ENCODE measurements around the gene GDI1. TPM values are rescaled to one million over a fixed set of nuclear protein-coding genes. Genes with fewer than 3 reads are reported as not detected.
A peak's percentile ranks its signal among the peaks of the same experiment; 100 is the strongest.

GDI1 gene
- total RNA-seq, 2 experiments from 2014 or later: 92.7 to 95.5 TPM

DNA sequence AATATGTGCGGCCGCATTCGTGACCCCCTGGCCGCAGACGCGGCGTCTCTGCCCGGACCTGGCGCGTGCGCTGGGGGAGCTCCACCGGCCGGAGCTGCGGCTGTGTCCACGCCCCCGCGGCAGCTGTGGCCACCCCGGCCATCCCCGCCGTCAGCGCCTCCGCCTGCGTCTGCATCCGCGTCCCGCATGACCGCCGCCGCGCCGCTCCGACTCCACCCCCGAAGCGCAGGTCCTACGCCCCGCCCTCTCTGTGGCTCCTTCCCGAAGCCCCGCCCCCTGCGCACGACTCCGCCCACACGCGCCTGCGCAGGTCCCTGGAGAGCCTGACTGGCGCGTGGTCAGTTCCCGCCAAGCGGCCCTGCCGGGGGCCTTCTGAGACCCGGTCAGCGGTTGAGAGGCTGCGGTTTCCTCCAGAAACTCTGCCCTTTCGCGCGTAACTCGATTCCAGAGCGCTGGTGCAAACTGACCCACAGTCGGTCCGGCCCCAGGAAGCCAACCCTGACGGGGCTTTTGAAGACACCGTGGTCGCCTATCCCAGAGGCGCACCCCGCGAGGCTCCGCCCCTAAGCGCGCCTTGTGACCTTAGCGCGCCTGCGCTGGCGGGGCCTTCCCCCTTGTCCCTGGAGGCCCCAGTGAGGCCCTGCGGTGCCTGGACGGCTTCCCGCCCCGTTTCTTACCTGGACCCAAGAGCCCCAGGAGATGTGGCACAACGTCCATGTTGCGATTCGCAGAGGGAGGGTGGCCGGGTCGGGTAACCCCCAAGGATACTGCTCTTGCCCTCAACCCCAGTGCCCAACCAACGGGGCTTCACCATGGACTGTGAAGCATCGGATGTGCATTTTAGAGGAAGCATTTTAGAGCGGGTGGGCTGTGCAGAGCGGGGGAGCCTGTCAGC is 42.0 kb downstream of the GDI1 start, which contains the start of gene LAGE3:
Gene LAGE3 (minus strand): TSS at position 554 of the 895 bp plus-strand sequence. CDS start 366 bp downstream, at position 188.
- Mint-ChIP-seq H3K4me1 (ENCODE audit: low read depth) (peaks cover 35% of the 10 kb centered on the region), H3K27ac (peak within 1 kb of the TSS; percentile 94), H3K36me3 (ENCODE audit: low read depth) (peaks cover 12% of the 10 kb centered on the region), H3K9me3 (ENCODE audit: insufficient read depth) (no peaks in the 10 kb centered on the region), H3K4me3 (peak within 1 kb of the TSS; percentile 79), H3K27me3 (ENCODE audit: low read depth) (no peaks in the 10 kb centered on the region)
- POLR2A ChIA-PET: interaction anchor here (1.0 to 1.1 kb wide), 2 partner anchors 24 to 80 kb away, joined by 3 to 4 read pairs; no protein-coding TSS in a partner anchor
- ATAC-seq (peak; percentile 95), DNase-seq (peak; percentile 95)
- CTCF ChIA-PET: no interaction called here

- no peak overlapping the region for H3K4me3 Mint-ChIP-seq
- CTCF ChIA-PET: interaction anchor here (1.6 kb wide), 1 partner anchor 82 kb away, joined by 6 read pairs; the partner anchor contains the start of gene RPL10
- H3K27ac Mint-ChIP-seq: no peak overlapping the region
- no peak for ATAC-seq
- H3K4me1 Mint-ChIP-seq (ENCODE audit: low read depth): peaks cover 39% of the 10 kb centered on the region
- POLR2A ChIA-PET: interaction anchor here (1.0 kb wide), 1 partner anchor 9 kb away, joined by 3 read pairs; the partner anchor contains the start of gene SLC10A3
- DNase-seq: no peak
- H3K9me3 Mint-ChIP-seq (ENCODE audit: insufficient read depth): no peaks in the 10 kb centered on the region
- no peaks in the 10 kb centered on the region for H3K27me3 Mint-ChIP-seq (ENCODE audit: low read depth)
- H3K36me3 Mint-ChIP-seq (ENCODE audit: low read depth): peaks cover 15% of the 10 kb centered on the region
Measured at GRCh38 chrX:154481195-154481594, 44.2 kb downstream of the GDI1 start.

GRCh38 chrX:154481911-154482601 is 45.1 kb downstream of the GDI1 start:
- POLR2A ChIA-PET: interaction anchor here (1.0 kb wide), 1 partner anchor 8 kb away, joined by 3 read pairs; the partner anchor contains the start of gene SLC10A3
- no peak for DNase-seq
- peaks cover 33% of the 10 kb centered on the region for H3K4me1 Mint-ChIP-seq (ENCODE audit: low read depth)
- no peak overlapping the region for H3K27ac Mint-ChIP-seq
- peaks cover 12% of the 10 kb centered on the region for H3K36me3 Mint-ChIP-seq (ENCODE audit: low read depth)
- CTCF ChIA-PET: interaction anchor here (1.6 kb wide), 1 partner anchor 83 kb away, joined by 6 read pairs; the partner anchor contains the start of gene RPL10
- H3K4me3 Mint-ChIP-seq: no peak overlapping the region
- H3K9me3 Mint-ChIP-seq (ENCODE audit: insufficient read depth): no peaks in the 10 kb centered on the region
- no peak for ATAC-seq
- no peaks in the 10 kb centered on the region for H3K27me3 Mint-ChIP-seq (ENCODE audit: low read depth)

DNA sequence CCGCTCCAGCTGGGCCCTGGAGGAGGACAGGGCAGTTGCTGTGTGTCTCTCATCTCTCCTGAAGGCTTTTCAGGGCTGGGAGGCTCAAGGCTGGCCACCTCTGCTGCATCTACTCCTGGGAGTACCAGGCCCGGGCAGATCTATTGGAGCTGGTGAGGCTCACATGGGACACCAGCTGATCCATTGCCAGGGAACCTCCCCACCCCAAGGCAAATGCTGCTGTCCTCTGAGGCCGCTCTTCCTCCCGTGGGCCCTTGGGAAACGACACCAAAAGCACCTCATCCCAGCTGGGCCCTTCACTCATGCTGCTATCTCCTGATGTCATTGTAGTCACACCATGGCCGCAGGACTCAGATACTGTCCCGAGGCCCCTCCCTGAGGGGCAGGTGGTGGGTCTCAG is 45.8 kb downstream of the GDI1 start:
- ATAC-seq (no peak), DNase-seq (no peak)
- Mint-ChIP-seq H3K9me3 (ENCODE audit: insufficient read depth) (no peaks in the 10 kb centered on the region), H3K4me3 (no peak overlapping the region), H3K4me1 (ENCODE audit: low read depth) (peaks cover 31% of the 10 kb centered on the region), H3K27me3 (ENCODE audit: low read depth) (no peaks in the 10 kb centered on the region), H3K36me3 (ENCODE audit: low read depth) (peaks cover 15% of the 10 kb centered on the region), H3K27ac (no peak overlapping the region)
- CTCF ChIA-PET: no interaction called here
- POLR2A ChIA-PET: no interaction called here

DNA sequence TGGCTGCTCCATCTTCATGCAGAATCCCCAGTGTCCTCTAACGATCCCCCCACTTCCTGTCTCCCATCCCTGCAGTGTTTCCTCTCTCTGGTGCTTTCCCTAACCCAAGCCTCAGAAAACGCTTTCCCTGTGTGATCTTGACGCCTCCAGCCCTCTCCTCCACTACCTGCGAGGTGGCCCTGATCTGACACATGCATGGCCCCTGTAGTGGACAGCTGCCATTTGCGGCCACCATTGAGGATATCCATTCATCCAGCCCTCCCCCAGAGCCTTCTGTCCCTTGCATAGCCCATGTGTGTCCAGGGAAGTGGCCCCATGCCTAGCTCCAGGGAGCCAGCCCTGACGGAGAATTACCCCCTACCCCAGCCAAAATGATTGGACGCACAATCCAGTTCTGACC is 46.4 kb downstream of the GDI1 start:
- no peaks in the 10 kb centered on the region for H3K27me3 Mint-ChIP-seq (ENCODE audit: low read depth)
- peaks cover 34% of the 10 kb centered on the region for H3K4me1 Mint-ChIP-seq (ENCODE audit: low read depth)
- ChIA-PET POLR2A (no interaction called here), CTCF (no interaction called here)
- DNase-seq: no peak
- no peak overlapping the region for H3K4me3 Mint-ChIP-seq
- H3K27ac Mint-ChIP-seq: no peak overlapping the region
- H3K9me3 Mint-ChIP-seq (ENCODE audit: insufficient read depth): no peaks in the 10 kb centered on the region
- no peak for ATAC-seq
- H3K36me3 Mint-ChIP-seq (ENCODE audit: low read depth): peaks cover 19% of the 10 kb centered on the region

DNA sequence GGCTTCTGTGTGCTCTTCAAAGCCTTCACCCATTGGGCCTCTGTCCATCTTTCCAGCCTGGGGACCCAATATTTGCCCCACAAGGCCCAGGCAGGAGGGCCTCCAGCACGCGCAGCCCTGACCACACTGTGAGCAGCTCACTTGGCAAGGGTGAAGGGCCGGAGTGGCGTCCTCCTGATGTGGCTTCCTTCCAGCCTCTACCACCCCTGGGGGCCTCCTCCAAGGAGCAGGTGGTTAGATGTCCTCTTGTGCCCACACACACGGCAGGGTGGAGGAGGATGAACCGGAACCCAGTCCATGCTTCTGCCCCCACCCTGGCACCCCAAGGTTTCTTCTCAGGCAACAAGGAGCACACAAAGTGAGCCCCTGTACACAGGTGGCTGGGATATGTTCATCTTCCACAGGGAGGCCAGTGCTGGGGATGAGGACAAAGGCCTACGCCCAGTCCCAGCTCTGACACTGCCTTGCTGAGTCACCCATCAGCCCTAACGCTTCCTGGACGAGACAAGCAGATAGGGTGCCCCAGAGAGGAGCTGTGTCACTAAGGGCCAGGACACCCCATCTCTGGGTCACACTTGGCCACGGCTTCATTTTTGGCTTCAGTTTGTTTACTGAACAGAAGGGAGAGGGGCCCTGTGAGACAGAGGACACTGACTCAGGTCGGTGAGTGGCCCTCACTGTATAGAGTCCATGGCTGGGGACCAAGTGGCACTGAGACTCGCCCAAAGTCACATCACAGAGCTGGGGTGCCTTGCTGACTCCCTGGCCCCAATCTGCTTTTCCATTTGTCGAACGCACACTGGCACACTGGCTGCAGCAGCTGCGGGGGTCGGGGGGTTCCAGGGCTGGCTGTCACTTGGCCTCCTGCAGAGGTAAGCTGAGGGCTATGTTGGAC is 47.5 kb downstream of the GDI1 start:
- Mint-ChIP-seq H3K27ac (no peak overlapping the region), H3K36me3 (ENCODE audit: low read depth) (peaks cover 23% of the 10 kb centered on the region), H3K4me1 (ENCODE audit: low read depth) (peaks cover 37% of the 10 kb centered on the region), H3K4me3 (peak overlapping the region; percentile 69), H3K9me3 (ENCODE audit: insufficient read depth) (no peaks in the 10 kb centered on the region), H3K27me3 (ENCODE audit: low read depth) (no peaks in the 10 kb centered on the region)
- CTCF ChIA-PET: no interaction called here
- ATAC-seq: no peak
- POLR2A ChIA-PET: interaction anchor here (0.5 to 1.6 kb wide), 2 partner anchors 45 to 86 kb away, joined by 3 to 6 read pairs; partner anchors contain the start of gene RPL10
- DNase-seq: no peak

DNA sequence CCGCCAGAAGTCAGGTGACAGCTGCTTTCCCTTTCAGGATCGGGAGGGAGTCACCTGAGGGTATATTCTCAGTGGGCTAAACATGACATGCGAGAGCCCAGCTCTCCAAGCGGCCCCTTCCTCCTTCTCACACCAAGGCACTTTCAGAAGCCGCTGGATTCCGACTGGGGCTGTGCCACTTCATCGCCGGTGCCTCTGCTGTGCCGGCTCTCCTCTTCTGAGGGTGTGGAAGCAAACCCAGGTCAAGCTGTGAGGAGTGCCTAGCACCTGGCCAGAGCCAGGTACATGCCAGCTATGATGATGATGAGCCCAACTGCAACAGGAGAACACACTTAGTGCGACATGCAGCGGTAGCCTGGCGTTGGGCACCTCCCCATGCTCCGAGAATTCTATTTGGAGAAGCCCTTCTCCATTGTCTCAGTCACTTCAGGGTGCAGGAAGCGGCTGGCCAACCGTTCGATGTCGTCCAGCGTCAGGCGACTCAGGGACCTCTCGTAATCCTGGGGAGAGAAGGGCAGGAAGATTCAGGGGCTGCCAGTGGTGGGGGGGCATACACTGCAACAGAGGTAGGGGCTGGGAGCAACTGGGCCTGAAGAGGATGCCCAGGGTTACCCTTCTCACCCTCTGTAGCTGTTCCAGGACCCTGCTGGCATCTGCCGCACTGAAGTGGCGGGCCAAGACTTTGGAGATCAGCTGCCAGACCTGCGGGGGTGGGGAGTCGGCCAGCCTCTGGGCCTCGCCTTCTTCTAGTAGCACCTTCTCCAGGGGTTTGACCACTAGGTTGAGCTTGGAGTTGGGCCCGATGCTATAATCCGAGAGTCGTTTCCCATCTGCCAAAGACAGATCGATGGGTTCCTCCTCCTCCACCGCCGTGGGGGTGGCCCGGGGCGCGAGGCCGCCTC is 48.4 kb downstream of the GDI1 start:
- peak overlapping the region; percentile 69 for H3K4me3 Mint-ChIP-seq
- ATAC-seq (no peak), DNase-seq (no peak)
- H3K27me3 Mint-ChIP-seq (ENCODE audit: low read depth): no peaks in the 10 kb centered on the region
- peaks cover 25% of the 10 kb centered on the region for H3K36me3 Mint-ChIP-seq (ENCODE audit: low read depth)
- no peaks in the 10 kb centered on the region for H3K9me3 Mint-ChIP-seq (ENCODE audit: insufficient read depth)
- peak overlapping the region; percentile 70 for H3K27ac Mint-ChIP-seq
- ChIA-PET CTCF (no interaction called here), POLR2A (interaction anchor here (0.5 to 2.4 kb wide), 4 partner anchors 27 to 87 kb away, joined by 3 to 8 read pairs (median 4); partner anchors contain the start of genes FAM3A and RPL10)
- peaks cover 37% of the 10 kb centered on the region for H3K4me1 Mint-ChIP-seq (ENCODE audit: low read depth)

- POLR2A ChIA-PET: interaction anchor here (0.9 to 2.4 kb wide), 3 partner anchors 27 to 88 kb away, joined by 3 to 8 read pairs (median 3); partner anchors contain the start of genes FAM3A and RPL10
- Mint-ChIP-seq H3K4me1 (ENCODE audit: low read depth) (peaks cover 36% of the 10 kb centered on the region), H3K36me3 (ENCODE audit: low read depth) (peaks cover 25% of the 10 kb centered on the region), H3K27me3 (ENCODE audit: low read depth) (no peaks in the 10 kb centered on the region), H3K4me3 (peak overlapping the region; percentile 69), H3K27ac (no peak overlapping the region), H3K9me3 (ENCODE audit: insufficient read depth) (no peaks in the 10 kb centered on the region)
- CTCF ChIA-PET: no interaction called here
- peak; percentile 49 for DNase-seq
- ATAC-seq: peak; percentile 12
Measured at GRCh38 chrX:154486052-154486395, 49.1 kb downstream of the GDI1 start.

- H3K27me3 Mint-ChIP-seq (ENCODE audit: low read depth): no peaks in the 10 kb centered on the region
- peaks cover 25% of the 10 kb centered on the region for H3K36me3 Mint-ChIP-seq (ENCODE audit: low read depth)
- peak within 1 kb of the TSS; percentile 77 for H3K27ac Mint-ChIP-seq
- ChIA-PET CTCF (interaction anchor here (1.8 kb wide), 1 partner anchor 40 kb away, joined by 4 read pairs; no protein-coding TSS in a partner anchor), POLR2A (interaction anchor here (0.6 to 2.4 kb wide), 5 partner anchors 30 to 138 kb away, joined by 3 to 8 read pairs (median 3); partner anchors contain the start of genes FAM3A and RPL10)
- no peaks in the 10 kb centered on the region for H3K9me3 Mint-ChIP-seq (ENCODE audit: insufficient read depth)
- peak within 1 kb of the TSS; percentile 77 for H3K4me3 Mint-ChIP-seq
- peak; percentile 10 for ATAC-seq
- DNase-seq: peak; percentile 57
- H3K4me1 Mint-ChIP-seq (ENCODE audit: low read depth): peaks cover 41% of the 10 kb centered on the region
Measured at GRCh38 chrX:154486396-154487207, 49.6 kb downstream of the GDI1 start, which contains the start of gene UBL4A. UBL4A (minus strand) TSS chrX:154486615; CDS start chrX:154486584, 31 bp downstream.
